ENCODE results near the gene LRMDA. TPM values are rescaled to one million over a fixed set of nuclear protein-coding genes. Genes with fewer than 3 reads are reported as not detected.

The LRMDA gene
- total RNA-seq, 1 donor from 2014 or later = 18.7 TPM

DNA sequence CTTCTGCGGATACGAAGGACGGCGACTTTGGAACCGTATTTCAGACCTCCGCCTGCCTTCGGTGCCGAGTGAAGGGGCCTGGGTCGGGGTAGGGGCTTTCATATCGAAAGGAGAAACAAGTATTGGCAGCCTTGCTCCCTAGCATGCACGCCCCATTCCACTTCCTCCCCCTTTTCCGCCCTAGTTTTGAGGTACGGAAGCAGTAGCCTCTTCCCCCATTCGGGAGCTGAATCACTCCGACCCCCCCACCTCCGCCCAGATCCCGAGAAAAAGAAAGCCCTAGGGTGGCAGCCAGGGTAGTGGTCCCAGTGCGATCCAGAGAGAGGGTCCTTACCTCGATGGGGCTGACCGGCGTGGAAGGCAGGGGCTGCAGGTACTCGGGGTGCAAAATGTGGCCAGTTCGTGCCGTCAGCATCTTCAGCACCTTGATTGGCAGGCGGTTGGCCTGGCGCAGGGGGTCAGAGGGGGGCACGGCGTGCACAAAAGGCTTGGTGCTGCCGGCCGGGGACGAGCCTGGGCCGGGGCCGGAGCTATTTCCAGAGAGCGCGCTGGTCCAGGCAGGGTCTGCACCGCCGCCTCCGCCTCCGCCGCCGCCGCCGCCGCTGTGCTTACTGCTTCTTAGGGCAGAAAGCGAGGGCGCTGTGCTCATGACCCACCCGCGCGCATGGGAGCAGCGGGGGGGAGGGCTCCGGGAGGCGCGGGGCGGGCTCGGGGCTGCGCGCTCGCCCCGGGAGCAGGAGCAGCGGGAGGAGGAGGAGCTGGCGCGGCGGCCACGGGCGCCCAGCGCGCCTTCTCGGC, 30.5 kb upstream of the LRMDA start:
- Histone ChIP-seq H3K4me3 (ENCODE audit: low read depth, low read length) (peak overlapping the region; percentile 91), H3K27me3 (ENCODE audit: control insufficient read depth, insufficient read depth, low read length) (no peaks in the 10 kb centered on the region), H3K36me3 (ENCODE audit: control insufficient read depth, insufficient read depth, low read length) (peaks cover 5% of the 10 kb centered on the region)
- no peak for TF ChIP-seq CTCF (IDR thresholded peaks at IDR 0.05; ENCODE audit: insufficient read depth, low read length, poor library complexity, severe bottlenecking)
- no peak for DNase-seq (ENCODE audit: low read depth)

- peak; percentile 83 for DNase-seq (ENCODE audit: low read depth)
- Histone ChIP-seq H3K4me3 (ENCODE audit: low read depth, low read length) (peak within 1 kb of the TSS; percentile 91), H3K27me3 (ENCODE audit: control insufficient read depth, insufficient read depth, low read length) (no peaks in the 10 kb centered on the region), H3K36me3 (ENCODE audit: control insufficient read depth, insufficient read depth, low read length) (peaks cover 5% of the 10 kb centered on the region)
- peak; percentile 3 for TF ChIP-seq CTCF (IDR thresholded peaks at IDR 0.05; ENCODE audit: insufficient read depth, low read length, poor library complexity, severe bottlenecking)
Measured at GRCh38 chr10:75401569-75402485, 29.6 kb upstream of the LRMDA start, which contains the start of gene ZNF503. ZNF503 (minus strand) TSS chr10:75401764; CDS start chr10:75401419, 345 bp downstream.

DNA sequence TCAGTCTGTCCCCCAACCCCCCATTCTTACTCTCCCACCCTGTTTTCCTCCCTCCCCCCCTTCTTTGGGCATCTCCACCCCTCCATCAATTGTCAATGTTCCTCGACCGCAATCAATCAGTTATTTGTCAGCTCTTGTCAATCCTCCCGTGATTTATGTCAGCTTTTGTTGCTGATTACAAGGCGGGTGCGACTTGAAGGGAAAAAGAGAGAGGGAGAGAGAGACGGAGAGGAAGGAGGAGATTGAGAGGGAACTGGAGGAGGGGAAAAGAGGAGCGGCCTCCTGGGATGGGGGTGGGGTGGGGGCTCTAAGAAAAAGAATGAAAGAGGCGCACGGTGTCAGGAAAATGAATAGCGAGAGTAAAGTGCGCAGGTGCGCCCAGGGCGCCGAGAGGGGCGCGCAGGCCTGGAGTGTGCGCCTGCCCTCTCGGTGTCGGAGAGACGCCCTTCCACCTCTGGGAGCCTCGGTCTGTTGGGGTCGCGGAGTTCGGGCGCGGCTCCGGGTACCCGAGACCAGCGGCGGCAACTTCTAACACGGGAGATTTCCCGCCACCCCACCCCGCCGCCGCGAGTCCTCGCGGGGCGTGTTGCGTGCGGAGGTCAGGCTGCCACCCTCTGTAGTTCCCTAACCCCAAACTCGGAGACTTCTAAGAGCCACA, 28.8 kb upstream of the LRMDA start:
- Histone ChIP-seq H3K4me3 (ENCODE audit: low read depth, low read length) (peak overlapping the region; percentile 91), H3K36me3 (ENCODE audit: control insufficient read depth, insufficient read depth, low read length) (peaks cover 5% of the 10 kb centered on the region), H3K27me3 (ENCODE audit: control insufficient read depth, insufficient read depth, low read length) (no peaks in the 10 kb centered on the region)
- DNase-seq (ENCODE audit: low read depth) = peak; percentile 57
- TF ChIP-seq CTCF (IDR thresholded peaks at IDR 0.05; ENCODE audit: insufficient read depth, low read length, poor library complexity, severe bottlenecking) = no peak

DNA sequence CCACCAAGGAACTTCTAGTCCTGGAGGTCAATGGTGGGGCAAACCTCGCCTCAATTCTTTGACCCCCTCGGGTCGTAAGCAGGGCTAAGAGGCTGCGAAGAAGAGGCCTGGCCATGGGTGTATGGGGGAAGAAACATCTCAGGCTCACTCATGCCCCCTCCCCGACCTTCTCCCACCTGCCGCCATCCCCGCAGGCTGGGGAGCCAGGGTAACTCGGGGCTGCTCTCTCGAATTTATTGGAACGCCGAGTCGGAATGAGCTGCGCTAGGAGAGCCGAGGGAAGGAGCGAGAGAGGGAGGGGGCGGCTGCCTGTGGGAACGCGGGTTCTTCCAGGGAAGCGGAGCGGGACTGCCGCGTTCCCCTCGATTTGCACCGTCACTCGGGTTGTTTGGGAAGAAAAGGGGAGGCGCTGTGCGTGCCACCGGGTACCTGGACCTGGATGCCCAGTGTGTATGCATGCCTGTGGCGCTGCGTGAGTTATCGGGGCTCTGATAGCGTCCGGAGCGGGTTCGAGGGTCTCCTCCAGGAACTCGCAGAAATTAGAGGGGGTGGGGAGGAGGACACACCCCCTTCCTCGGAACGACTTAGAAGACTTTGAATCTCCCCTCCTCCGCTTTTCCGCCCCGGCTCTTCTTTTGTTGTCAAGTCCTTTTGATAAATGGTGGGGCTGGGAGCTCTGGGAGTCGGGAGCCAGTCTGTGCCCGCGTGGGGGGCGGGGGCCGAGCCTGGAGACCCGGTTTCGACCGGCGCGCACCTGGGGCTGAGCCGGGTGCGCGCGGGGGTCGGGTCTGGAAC, 28.1 kb upstream of the LRMDA start:
- Histone ChIP-seq H3K36me3 (ENCODE audit: control insufficient read depth, insufficient read depth, low read length) (peaks cover 5% of the 10 kb centered on the region), H3K4me3 (ENCODE audit: low read depth, low read length) (peak overlapping the region; percentile 91), H3K27me3 (ENCODE audit: control insufficient read depth, insufficient read depth, low read length) (no peaks in the 10 kb centered on the region)
- TF ChIP-seq CTCF (IDR thresholded peaks at IDR 0.05; ENCODE audit: insufficient read depth, low read length, poor library complexity, severe bottlenecking) = no peak
- DNase-seq (ENCODE audit: low read depth) = no peak
